Activated T-cell treated with anti-CD3 and anti-CD28 coated beads, Interleukin-2, amount 50 U/mL, for 4 hours (primary cell): Measurements from ENCODE around the gene LTB4R2. TPM values are rescaled to one million over a fixed set of nuclear protein-coding genes. Genes with fewer than 3 reads are reported as not detected.
"Not testable (repeated sequence)": the region's sequence is repeated elsewhere in the genome, so short reads cannot be mapped to it uniquely, and the experiment has no call there.

Source experiments
- ATAC-seq, 2 donors: fragments of 200-7000 bp; cut with Tn5 transposase; one replicate each; pipeline ENCODE4 v1.10.0; 2021
- DNase-seq: peaks from one replicate; pipeline ENCODE4 v3.0.0-alpha.2; 2020
- H3K27me3 Mint-ChIP-seq: one replicate; pipeline ENCODE4 v1.8.0; 2021; ENCODE audit warnings: low read depth, mixed read lengths
- H3K36me3 Mint-ChIP-seq: one replicate; pipeline ENCODE4 v1.8.0; 2022; ENCODE audit warnings: mixed read lengths; ENCODE audit not compliant: insufficient read depth
- H3K4me1 Mint-ChIP-seq: one replicate; pipeline ENCODE4 v1.8.0; 2021; ENCODE audit warnings: low read depth, mixed read lengths
- H3K4me3 Mint-ChIP-seq: one replicate; pipeline ENCODE4 v1.8.0; 2021; ENCODE audit warnings: mild to moderate bottlenecking, moderate library complexity, mixed read lengths
- H3K9me3 Mint-ChIP-seq: one replicate; pipeline ENCODE4 v1.8.0; 2021; ENCODE audit warnings: mixed read lengths
- total RNA-seq, 3 donors: library from RNA; stranded (reverse); gene quantifications; one replicate each; pipeline ENCODE4 v1.2.1, GENCODE V29; 2021

The LTB4R2 gene
- total RNA-seq, 3 donors from 2014 or later: 9.0 to 10.8 (median 10.4) TPM

DNA sequence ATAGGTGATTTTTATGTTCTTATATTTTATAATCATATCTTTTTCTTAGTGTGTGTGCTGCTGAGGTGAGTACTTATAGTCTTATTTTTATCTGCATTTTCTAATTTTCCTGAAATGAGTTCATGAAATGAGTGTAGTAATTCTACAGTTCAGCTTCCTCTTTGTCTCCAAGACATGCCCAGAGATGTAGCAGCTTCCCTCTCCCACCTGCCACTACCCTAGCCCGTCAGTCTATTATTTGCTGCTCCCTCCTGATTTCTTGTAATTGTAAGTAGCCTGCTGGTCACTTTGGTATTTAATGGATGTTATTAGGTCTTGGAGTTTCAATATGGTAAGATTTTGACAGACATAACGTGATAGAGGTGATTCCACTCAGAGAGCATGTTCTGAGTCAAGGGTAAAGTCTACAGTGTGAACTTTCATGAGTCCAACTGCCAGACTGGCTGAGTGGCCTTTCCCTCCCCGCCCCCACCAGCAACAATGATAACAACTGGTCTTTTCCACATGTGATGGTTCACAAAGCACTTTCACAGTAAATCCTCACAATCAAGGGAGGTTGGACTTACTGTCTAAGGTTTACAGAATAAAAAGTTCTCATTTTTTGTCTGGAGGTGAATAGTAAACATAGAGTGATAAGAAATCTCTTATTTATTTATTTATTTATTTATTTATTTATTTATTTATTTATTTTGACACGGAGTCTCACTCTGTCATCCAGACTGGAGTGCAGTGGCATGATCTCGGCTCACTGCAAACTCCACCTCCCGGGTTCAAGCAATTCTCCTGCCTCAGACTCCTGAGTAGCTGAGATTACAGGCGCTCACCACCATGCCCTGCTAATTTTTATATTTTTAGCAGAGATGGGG lies 34.1 kb downstream of the LTB4R2 start:
- H3K27me3 Mint-ChIP-seq: peaks cover 30% of the 10 kb centered on the region
- H3K9me3 Mint-ChIP-seq: no peaks in the 10 kb centered on the region
- DNase-seq: no peak
- H3K36me3 Mint-ChIP-seq: no peaks in the 10 kb centered on the region
- peaks cover 8% of the 10 kb centered on the region for H3K4me1 Mint-ChIP-seq
- no peak for ATAC-seq
- no peak overlapping the region for H3K4me3 Mint-ChIP-seq

DNA sequence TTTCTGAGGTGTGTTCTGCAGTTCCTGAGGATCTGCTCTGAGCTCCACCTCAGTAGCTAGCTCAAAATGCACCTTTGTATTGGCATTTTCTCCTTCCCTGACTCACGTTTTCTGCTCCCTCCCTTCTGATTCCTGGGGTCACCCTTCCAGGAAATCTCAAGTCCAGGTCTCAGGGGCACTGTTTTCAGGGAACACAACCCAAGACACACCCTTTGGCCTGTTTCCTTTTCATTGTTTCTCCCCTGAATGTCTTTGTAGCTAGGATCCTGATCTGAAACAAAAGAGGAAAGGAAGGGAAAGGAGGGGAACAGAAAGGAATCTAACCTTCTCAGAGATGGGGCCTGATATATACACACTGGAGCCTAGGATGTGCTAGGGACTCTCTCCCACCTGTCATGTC lies 37.2 kb downstream of the LTB4R2 start:
- Mint-ChIP-seq H3K36me3 (no peaks in the 10 kb centered on the region), H3K9me3 (no peaks in the 10 kb centered on the region), H3K4me1 (no peaks in the 10 kb centered on the region), H3K27me3 (peaks cover 59% of the 10 kb centered on the region), H3K4me3 (no peak overlapping the region)
- no peak for DNase-seq
- no peak for ATAC-seq

DNA sequence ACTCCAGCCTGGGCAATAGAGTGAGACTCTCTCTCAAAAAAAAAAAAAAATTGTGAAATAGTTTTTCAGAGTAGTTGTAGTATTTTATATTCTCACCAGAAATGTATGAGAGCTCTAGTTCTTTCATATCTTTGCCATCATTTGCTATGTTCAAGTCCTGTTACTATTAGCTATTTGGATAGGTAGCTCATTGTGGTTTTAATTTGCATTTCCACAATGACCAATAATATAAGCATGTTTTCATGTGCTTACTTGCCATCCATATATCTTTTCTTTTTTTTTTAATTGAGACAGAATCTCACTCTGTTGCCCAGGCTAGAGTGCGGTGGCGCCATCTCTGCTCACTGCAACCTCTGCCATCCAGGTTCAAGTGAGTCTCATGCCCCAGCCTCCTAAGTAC lies 38.2 kb downstream of the LTB4R2 start:
- Mint-ChIP-seq H3K4me1 (no peaks in the 10 kb centered on the region), H3K27me3 (peaks cover 65% of the 10 kb centered on the region), H3K9me3 (no peaks in the 10 kb centered on the region), H3K4me3 (no peak overlapping the region), H3K36me3 (no peaks in the 10 kb centered on the region)
- DNase-seq (no peak), ATAC-seq (no peak)

DNA sequence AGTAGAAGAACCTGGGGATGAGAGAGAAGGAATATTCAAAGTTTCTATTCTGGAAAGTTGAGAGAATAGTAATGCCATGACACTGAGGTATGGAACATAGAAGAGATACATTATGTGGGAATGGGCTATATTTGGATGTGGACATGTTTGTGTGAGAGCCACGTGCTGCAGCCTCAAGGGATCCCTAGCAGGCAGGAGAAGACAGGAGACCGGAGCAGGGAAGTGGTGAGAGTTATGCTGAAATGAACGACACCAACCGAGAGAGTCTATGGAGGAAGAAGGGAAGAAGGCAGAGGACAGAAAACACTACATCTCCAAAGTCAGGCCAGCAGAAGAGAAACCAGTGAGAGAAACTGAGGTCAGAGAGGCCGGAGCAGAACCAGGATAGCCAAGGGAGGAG lies 39.8 kb downstream of the LTB4R2 start:
- H3K36me3 Mint-ChIP-seq: no peaks in the 10 kb centered on the region
- H3K9me3 Mint-ChIP-seq: no peaks in the 10 kb centered on the region
- no peak overlapping the region for H3K4me3 Mint-ChIP-seq
- peaks cover 3% of the 10 kb centered on the region for H3K4me1 Mint-ChIP-seq
- DNase-seq (no peak), ATAC-seq (no peak)
- H3K27me3 Mint-ChIP-seq: peaks cover 67% of the 10 kb centered on the region

DNA sequence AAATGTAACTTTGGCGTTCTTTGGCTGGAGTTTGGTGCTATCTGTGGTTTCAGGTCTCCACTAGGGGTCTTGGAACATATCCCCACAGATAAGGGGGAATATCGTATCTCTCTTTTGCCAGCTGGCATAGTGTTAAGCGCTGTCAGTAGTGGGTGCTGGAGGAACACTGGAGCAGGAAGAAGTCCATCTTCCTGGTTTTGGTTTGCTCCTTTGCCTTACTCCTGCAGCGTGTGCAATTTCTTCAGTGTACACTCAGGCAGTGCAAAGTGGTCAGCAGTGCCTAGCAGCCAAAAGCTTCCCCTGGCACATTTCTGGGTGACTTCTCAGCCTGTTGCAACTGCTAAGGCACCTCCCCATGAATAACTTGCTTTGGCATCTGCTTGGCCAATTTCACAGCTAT lies 41.6 kb downstream of the LTB4R2 start:
- no peaks in the 10 kb centered on the region for H3K36me3 Mint-ChIP-seq
- ATAC-seq (no peak), DNase-seq (no peak)
- H3K27me3 Mint-ChIP-seq: peaks cover 58% of the 10 kb centered on the region
- H3K4me3 Mint-ChIP-seq: no peak overlapping the region
- peaks cover 3% of the 10 kb centered on the region for H3K4me1 Mint-ChIP-seq
- H3K9me3 Mint-ChIP-seq: no peaks in the 10 kb centered on the region

DNA sequence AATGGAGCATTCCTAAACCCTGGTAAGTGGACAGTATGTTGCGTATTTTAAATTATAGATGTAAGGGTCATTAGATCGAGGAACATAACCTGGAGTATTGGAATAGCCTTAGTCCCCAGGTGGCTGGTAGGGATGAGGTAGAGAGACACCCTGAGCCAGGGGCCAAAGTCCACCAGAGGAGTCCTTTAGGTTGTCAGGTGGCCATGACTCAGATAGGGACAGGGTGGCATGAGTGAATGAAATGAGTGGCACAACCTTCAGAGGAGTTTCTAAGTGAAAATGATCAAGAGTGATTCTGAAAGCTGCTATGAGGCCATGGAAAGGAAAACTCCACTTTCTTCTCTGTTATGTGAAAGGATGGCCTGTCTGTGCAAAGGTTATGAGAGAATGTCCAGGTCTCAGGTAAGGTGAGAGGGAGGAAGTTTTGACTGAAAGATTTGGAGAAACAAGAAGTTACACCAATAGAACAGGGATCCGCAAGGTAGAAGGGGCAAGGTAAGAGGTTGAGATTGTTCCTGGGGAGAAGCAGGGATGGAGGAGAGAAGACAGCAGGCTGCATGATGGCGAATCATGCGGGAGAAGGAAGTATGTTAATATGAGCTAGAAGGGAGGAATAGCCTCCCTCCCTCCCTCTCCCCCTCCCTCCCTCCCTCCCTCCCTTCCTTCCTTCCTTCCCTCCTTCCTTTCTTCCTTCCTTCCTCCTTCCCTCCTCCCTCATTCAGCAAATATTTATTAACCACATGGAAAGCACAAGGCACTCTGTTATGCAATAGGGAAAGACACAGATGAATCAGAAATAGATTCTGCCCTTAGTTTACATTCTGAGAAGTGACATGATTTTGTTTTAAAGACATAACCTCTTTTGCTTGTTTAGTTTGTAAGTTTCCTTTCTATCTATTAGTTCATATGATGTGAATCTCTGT lies 43.9 kb downstream of the LTB4R2 start:
- Mint-ChIP-seq H3K4me1 (peaks cover 3% of the 10 kb centered on the region), H3K27me3 (peaks cover 54% of the 10 kb centered on the region), H3K4me3 (no peak overlapping the region), H3K36me3 (no peaks in the 10 kb centered on the region), H3K9me3 (no peaks in the 10 kb centered on the region)
- DNase-seq: no peak
- no peak for ATAC-seq

DNA sequence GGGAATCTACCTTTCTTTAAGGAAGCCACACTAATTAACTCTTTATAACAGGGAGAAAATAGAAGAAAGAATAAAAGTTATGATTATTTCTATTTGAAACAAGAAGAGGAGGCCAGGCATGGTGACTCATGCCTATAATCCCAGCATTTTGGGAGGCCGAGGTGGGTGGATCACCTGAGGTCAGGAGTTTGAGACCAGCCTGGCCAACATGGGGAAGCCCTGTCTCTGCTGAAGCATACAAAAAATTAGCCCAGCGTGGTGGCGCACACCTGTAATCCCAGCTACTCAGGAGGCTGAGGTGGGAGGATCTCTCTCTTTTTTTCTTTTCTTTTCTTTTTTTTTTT lies 44.5 kb downstream of the LTB4R2 start:
- H3K36me3 Mint-ChIP-seq, ATAC-seq, H3K9me3 Mint-ChIP-seq, H3K4me3 Mint-ChIP-seq, DNase-seq, H3K4me1 Mint-ChIP-seq: not testable (repeated sequence)
- H3K27me3 Mint-ChIP-seq: peaks cover 50% of the 10 kb centered on the region

DNA sequence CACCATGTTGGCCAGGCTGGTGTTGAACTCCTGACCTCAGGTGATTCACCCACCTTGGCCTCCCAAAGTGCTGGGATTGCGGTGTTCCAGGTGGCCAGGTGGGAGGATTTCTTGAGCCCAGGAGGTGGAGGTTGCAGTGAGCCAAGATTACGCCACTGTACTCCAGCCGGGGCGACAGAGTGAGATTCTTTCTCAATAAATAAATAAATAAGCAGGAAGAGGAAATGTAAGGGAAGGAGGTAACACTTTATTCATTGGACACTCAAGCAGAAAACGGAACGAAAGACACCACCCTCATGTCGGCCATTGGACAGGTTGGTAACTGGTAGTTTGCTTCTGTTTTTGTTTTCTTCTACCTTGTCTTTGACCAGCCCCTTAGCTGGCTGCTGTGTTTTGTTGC lies 45.1 kb downstream of the LTB4R2 start:
- ATAC-seq: no peak
- H3K9me3 Mint-ChIP-seq: no peaks in the 10 kb centered on the region
- H3K4me1 Mint-ChIP-seq: peaks cover 3% of the 10 kb centered on the region
- H3K36me3 Mint-ChIP-seq: no peaks in the 10 kb centered on the region
- no peak overlapping the region for H3K4me3 Mint-ChIP-seq
- H3K27me3 Mint-ChIP-seq: peaks cover 49% of the 10 kb centered on the region
- DNase-seq: no peak

DNA sequence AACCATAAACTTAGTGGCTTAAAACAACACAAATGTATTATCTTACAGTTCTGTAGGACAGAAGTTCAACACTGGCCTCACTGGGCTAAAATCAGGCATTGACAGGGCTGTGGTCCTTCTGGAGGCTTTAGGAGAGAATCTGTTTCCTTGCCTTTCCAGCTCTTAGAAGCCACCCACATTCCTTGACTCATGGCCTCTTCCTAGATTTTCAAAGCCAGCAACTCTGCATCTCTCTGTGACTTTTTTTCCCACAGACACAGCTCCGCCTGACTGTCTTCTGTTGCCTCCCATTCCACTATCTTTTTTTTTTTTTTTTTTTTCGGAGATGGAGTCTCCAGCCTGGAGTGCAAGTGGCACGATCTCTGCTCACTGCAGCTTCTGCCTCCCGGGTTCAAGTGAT lies 46.3 kb downstream of the LTB4R2 start:
- Mint-ChIP-seq H3K27me3 (peaks cover 40% of the 10 kb centered on the region), H3K4me1 (peaks cover 3% of the 10 kb centered on the region), H3K9me3 (no peaks in the 10 kb centered on the region), H3K36me3 (no peaks in the 10 kb centered on the region), H3K4me3 (no peak overlapping the region)
- DNase-seq: no peak
- ATAC-seq: no peak

DNA sequence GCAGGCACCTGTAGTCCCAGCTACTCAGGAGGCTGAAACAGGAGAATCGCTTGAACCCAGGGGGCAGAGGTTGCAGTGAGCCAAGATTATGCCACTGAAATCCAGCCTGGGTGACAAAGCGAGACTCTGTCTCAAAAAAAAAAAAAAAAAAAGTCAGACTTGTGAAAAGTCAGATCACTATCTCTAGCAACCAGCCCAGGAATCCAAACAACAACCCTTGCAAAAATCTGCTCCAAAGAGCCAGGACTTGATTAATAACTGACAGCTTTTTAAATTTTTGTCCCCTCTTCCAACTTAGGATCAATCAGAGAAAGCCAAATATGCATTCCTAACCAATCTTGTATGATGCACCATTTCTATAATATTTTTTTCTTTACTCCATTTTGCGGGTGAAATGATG lies 50.3 kb downstream of the LTB4R2 start:
- ATAC-seq (no peak), DNase-seq (no peak)
- H3K4me1 Mint-ChIP-seq: no peaks in the 10 kb centered on the region
- no peaks in the 10 kb centered on the region for H3K9me3 Mint-ChIP-seq
- H3K4me3 Mint-ChIP-seq: no peak overlapping the region
- H3K27me3 Mint-ChIP-seq: peaks cover 37% of the 10 kb centered on the region
- no peaks in the 10 kb centered on the region for H3K36me3 Mint-ChIP-seq

DNA sequence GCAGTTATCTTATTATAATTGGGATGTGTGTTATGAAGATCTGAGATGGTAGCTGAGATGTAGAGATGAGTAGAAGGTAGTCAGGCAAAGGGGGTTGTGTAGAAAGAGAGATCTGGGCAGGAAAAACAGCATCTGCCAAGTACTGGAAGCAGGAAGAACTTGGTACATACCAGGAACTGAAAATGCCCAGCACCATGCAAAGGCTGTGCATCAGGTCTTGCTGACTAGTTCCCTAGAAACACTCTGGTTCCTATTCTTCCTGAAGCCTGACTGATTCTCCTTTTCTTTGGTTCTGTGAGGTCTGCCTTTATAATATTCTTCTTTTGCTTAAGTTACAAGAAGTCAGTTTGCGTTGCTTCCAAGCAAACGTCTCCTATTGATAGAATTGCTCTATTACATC lies 51.4 kb downstream of the LTB4R2 start:
- H3K9me3 Mint-ChIP-seq: no peaks in the 10 kb centered on the region
- DNase-seq: no peak
- H3K4me1 Mint-ChIP-seq: peaks cover 8% of the 10 kb centered on the region
- H3K4me3 Mint-ChIP-seq: no peak overlapping the region
- H3K36me3 Mint-ChIP-seq: no peaks in the 10 kb centered on the region
- ATAC-seq: no peak
- H3K27me3 Mint-ChIP-seq: peaks cover 45% of the 10 kb centered on the region

Other genes with a start within 250 kb of the LTB4R2 start
- gene CPNE6, start 238.6 kb upstream of the LTB4R2 start, total RNA-seq: not detected
- gene PCK2, start 215.8 kb upstream of the LTB4R2 start, total RNA-seq: 10 to 100 TPM; 38.7 to 69.4 (median 47.9) TPM
- 10 to 100 TPM; 45.7 to 57.6 (median 50.7) TPM for gene DCAF11, start 195.4 kb upstream of the LTB4R2 start, total RNA-seq
- 1 to 10 TPM; 1.2 to 2.3 (median 1.4) TPM for gene NRL, start 195.2 kb upstream of the LTB4R2 start, total RNA-seq
- gene FITM1, start 179.5 kb upstream of the LTB4R2 start, total RNA-seq: 1 to 10 TPM in 1 of 3 donors, under 1 TPM in 2; 0.38 to 1.3 (median 0.69) TPM
- 100 to 1,000 TPM; 354 to 391 (median 378) TPM for gene PSME1, start 173.9 kb upstream of the LTB4R2 start, total RNA-seq
- gene EMC9, start 168.5 kb upstream of the LTB4R2 start, total RNA-seq: 10 to 100 TPM; 15.9 to 18.9 (median 17.4) TPM
- 100 to 1,000 TPM; 433 to 479 (median 471) TPM for gene PSME2, start 163.5 kb upstream of the LTB4R2 start, total RNA-seq
- gene RNF31, start 162.6 kb upstream of the LTB4R2 start, total RNA-seq: 100 to 1,000 TPM in 2 of 3 donors, 10 to 100 TPM in 1; 99.4 to 108 (median 106) TPM
- gene IRF9, start 148.9 kb upstream of the LTB4R2 start, total RNA-seq: 100 to 1,000 TPM; 110 to 152 (median 121) TPM
- 10 to 100 TPM; 17.4 to 24.8 (median 19.9) TPM for gene REC8, start 138.1 kb upstream of the LTB4R2 start, total RNA-seq
- gene IPO4, start 121.3 kb upstream of the LTB4R2 start, total RNA-seq: 100 to 1,000 TPM; 265 to 293 (median 265) TPM
- 10 to 100 TPM; 30.4 to 34.6 (median 33.7) TPM for gene TM9SF1, start 114.7 kb upstream of the LTB4R2 start, total RNA-seq
- gene TSSK4, start 104.4 kb upstream of the LTB4R2 start, total RNA-seq: under 1 TPM in 1 of 3 donors, not detected in 2; 0.33 TPM
- gene CHMP4A, start 96.7 kb upstream of the LTB4R2 start, total RNA-seq: 10 to 100 TPM; 71.7 to 85.5 (median 85.4) TPM
- gene MDP1, start 94.1 kb upstream of the LTB4R2 start, total RNA-seq: 10 to 100 TPM; 16.3 to 19.5 (median 18.4) TPM
- gene NEDD8, start 77.8 kb upstream of the LTB4R2 start, total RNA-seq: 100 to 1,000 TPM; 197 to 217 (median 205) TPM
- 10 to 100 TPM; 29.6 to 30.8 (median 29.7) TPM for gene GMPR2, start 77.2 kb upstream of the LTB4R2 start, total RNA-seq
- 100 to 1,000 TPM in 2 of 3 donors, 10 to 100 TPM in 1; 87.2 to 110 (median 103) TPM for gene TINF2, start 67.5 kb upstream of the LTB4R2 start, total RNA-seq
- 1 to 10 TPM; 2.6 to 8.1 (median 2.6) TPM for gene TGM1, start 47.0 kb upstream of the LTB4R2 start, total RNA-seq
- 10 to 100 TPM; 52.2 to 58.8 (median 53.4) TPM for gene RABGGTA, start 38.5 kb upstream of the LTB4R2 start, total RNA-seq
- gene DHRS1, start 10.4 kb upstream of the LTB4R2 start, total RNA-seq: 1 to 10 TPM; 2.6 to 4.2 (median 3.1) TPM
- gene NOP9, start 10.3 kb upstream of the LTB4R2 start, total RNA-seq: 10 to 100 TPM; 67.8 to 71.0 (median 68.0) TPM
- 1 to 10 TPM; 6.5 to 7.3 (median 7.2) TPM for gene CIDEB, start 2.2 kb upstream of the LTB4R2 start, total RNA-seq
- gene LTB4R, start 1.4 kb downstream of the LTB4R2 start, total RNA-seq: 1 to 10 TPM; 7.0 to 8.0 (median 7.8) TPM
- under 1 TPM; 0.43 to 0.76 (median 0.53) TPM for gene ADCY4, start 24.9 kb downstream of the LTB4R2 start, total RNA-seq
- 1 to 10 TPM; 5.9 to 8.0 (median 6.2) TPM for gene RIPK3, start 29.9 kb downstream of the LTB4R2 start, total RNA-seq
- gene NFATC4, start 58.0 kb downstream of the LTB4R2 start, total RNA-seq: under 1 TPM; 0.13 to 0.38 (median 0.32) TPM
- under 1 TPM in 2 of 3 donors, not detected in 1; 0.03 to 0.05 TPM for gene NYNRIN, start 88.9 kb downstream of the LTB4R2 start, total RNA-seq
- 1 to 10 TPM; 3.1 to 5.6 (median 3.6) TPM for gene CBLN3, start 119.5 kb downstream of the LTB4R2 start, total RNA-seq
- 10 to 100 TPM; 53.2 to 65.1 (median 56.5) TPM for gene KHNYN, start 119.8 kb downstream of the LTB4R2 start, total RNA-seq
- 10 to 100 TPM; 52.6 to 59.9 (median 59.4) TPM for gene SDR39U1, start 132.6 kb downstream of the LTB4R2 start, total RNA-seq
- gene CMA1, start 198.1 kb downstream of the LTB4R2 start, total RNA-seq: 1 to 10 TPM in 1 of 3 donors, not detected in 2; 1.2 TPM